Measurements from ENCODE around the gene RPS8. TPM values are rescaled to one million over a fixed set of nuclear protein-coding genes. Genes with fewer than 3 reads are reported as not detected.

Gene RPS8
- total RNA-seq, 4 donors from 2014 or later = 1,157 to 3,010 (median 2,305) TPM

- H3K36me3 ChIP-seq = peaks cover 0 to 43% of the 10 kb centered on the region in 2 donors
- peak within 1 kb of the TSS; percentile 95 to 99 (median 96) for H3K27ac ChIP-seq
- 20 to 31% methylated on average over 2 to 3 of the region's 7 CpGs for WGBS, 2 donors (ENCODE audit: low coverage in 1 of 2)
- ATAC-seq = no peak
- no peak for TF ChIP-seq POLR2AphosphoS5 (IDR thresholded peaks at IDR 0.05)
- TF ChIP-seq POLR2A (IDR thresholded peaks at IDR 0.05) = no peak
- no peak for TF ChIP-seq CTCF (IDR thresholded peaks at IDR 0.05)
- no peak for TF ChIP-seq EP300 (IDR thresholded peaks at IDR 0.05)
- H3K9me3 ChIP-seq = no peaks in the 10 kb centered on the region
- peaks cover 17 to 89% (median 74%) of the 10 kb centered on the region in 3 donors for H3K4me1 ChIP-seq
- H3K27me3 ChIP-seq = no peaks in the 10 kb centered on the region
- peak within 1 kb of the TSS in 1 of 2 donors; percentile 44 for H3K4me3 ChIP-seq
These were observed 31.5 kb downstream of the RPS8 start, which contains the start of gene DYNLT4 for GRCh38 chr1:44806704-44807363. Gene DYNLT4 (minus strand): TSS chr1:44807351. CDS start chr1:44806668, 683 bp downstream.

GRCh38 chr1:44807364-44808062 is 32.2 kb downstream of the RPS8 start:
- H3K4me1 ChIP-seq = peaks cover 17 to 89% (median 73%) of the 10 kb centered on the region in 3 donors

GRCh38 chr1:44808063-44808937 is 33.0 kb downstream of the RPS8 start, which contains the start of gene BTBD19:
Gene BTBD19 (plus strand): TSS chr1:44808523. CDS start chr1:44808821, 298 bp downstream.
- peak; percentile 51 for ATAC-seq
- no peaks in the 10 kb centered on the region for H3K27me3 ChIP-seq
- H3K27ac ChIP-seq = peak within 1 kb of the TSS; percentile 95 to 99 (median 96)
- TF ChIP-seq POLR2A (IDR thresholded peaks at IDR 0.05) (peak in 1 of 2 donors; percentile 20), POLR2AphosphoS5 (IDR thresholded peaks at IDR 0.05) (no peak)
- H3K4me3 ChIP-seq = peak within 1 kb of the TSS; percentile 1 to 44
- H3K4me1 ChIP-seq = peaks cover 17 to 89% (median 75%) of the 10 kb centered on the region in 3 donors
- no peaks in the 10 kb centered on the region for H3K9me3 ChIP-seq
- H3K36me3 ChIP-seq = peaks cover 0 to 33% of the 10 kb centered on the region in 2 donors
- WGBS, 2 donors (ENCODE audit: low coverage in 1 of 2) = 0 to 2% methylated on average over 1 to 9 of the region's 23 CpGs

More at GRCh38 chr1:44807364-44808062, 32.2 kb downstream of the RPS8 start:
- Histone ChIP-seq H3K36me3 (peaks cover 0 to 41% of the 10 kb centered on the region in 2 donors), H3K4me3 (peak overlapping the region in 1 of 2 donors; percentile 44), H3K27me3 (no peaks in the 10 kb centered on the region), H3K27ac (peak overlapping the region; percentile 95 to 99 (median 96)), H3K9me3 (no peaks in the 10 kb centered on the region)
- peak; percentile 89 for ATAC-seq
- WGBS, 2 donors (ENCODE audit: low coverage in 1 of 2) = 0% methylated on average over 1 of the region's 16 CpGs; no CpG with 5 or more reads in 1 of the 2 donors
- no peak for TF ChIP-seq EP300 (IDR thresholded peaks at IDR 0.05)
- peak in 1 of 4 experiments; percentile 30 for TF ChIP-seq CTCF (IDR thresholded peaks at IDR 0.05)
- TF ChIP-seq POLR2A (IDR thresholded peaks at IDR 0.05) = peak; percentile 25 to 33
- peak; percentile 86 for TF ChIP-seq POLR2AphosphoS5 (IDR thresholded peaks at IDR 0.05)

- H3K4me3 ChIP-seq = peak overlapping the region; percentile 1 to 44
- H3K9me3 ChIP-seq = no peaks in the 10 kb centered on the region
- no CpG with 5 or more reads among the region's 6 CpGs for WGBS, 2 donors (ENCODE audit: low coverage in 1 of 2)
- peak overlapping the region; percentile 95 to 99 (median 96) for H3K27ac ChIP-seq
- peaks cover 17 to 89% (median 71%) of the 10 kb centered on the region in 3 donors for H3K4me1 ChIP-seq
- TF ChIP-seq POLR2A (IDR thresholded peaks at IDR 0.05) (no peak), CTCF (IDR thresholded peaks at IDR 0.05) (peak in 1 of 4 experiments; percentile 14), POLR2AphosphoS5 (IDR thresholded peaks at IDR 0.05) (peak; percentile 44)
- no peak for ATAC-seq
- no peaks in the 10 kb centered on the region for H3K27me3 ChIP-seq
- peaks cover 0 to 24% of the 10 kb centered on the region in 2 donors for H3K36me3 ChIP-seq
These were observed 33.9 kb downstream of the RPS8 start for GRCh38 chr1:44808938-44809917.
